Loucy (cell line): ENCODE results near the gene ADD1.

ENCODE experiments used
- H2AFZ ChIP-seq: fragments of 200-600 bp; sonication (generic); 2 replicates; pipeline ENCODE4 v1.6.0; 2016; ENCODE audit warnings: antibody characterized with exemption, mild to moderate bottlenecking, low read length, moderate library complexity
- H3F3A ChIP-seq: fragments of 200-600 bp; 2 replicates; pipeline ENCODE4 v1.6.0; 2016; ENCODE audit warnings: antibody characterized with exemption, low read depth, mild to moderate bottlenecking
- H3K27me3 ChIP-seq: fragments of 200-600 bp; sonication (generic); 2 replicates; pipeline ENCODE4 v1.6.1; 2014; ENCODE audit warnings: low read length, mild to moderate bottlenecking; ENCODE audit not compliant: insufficient read depth, poor library complexity, severe bottlenecking
- H3K36me3 ChIP-seq: fragments of 200-600 bp; sonication (generic); 2 replicates; pipeline ENCODE4 v1.6.1; 2016; ENCODE audit warnings: low read length; ENCODE audit not compliant: insufficient read depth
- H3K4me1 ChIP-seq: fragments of 200-600 bp; sonication (generic); 2 replicates; pipeline ENCODE4 v1.5.1; 2014; ENCODE audit warnings: low read length, mild to moderate bottlenecking; ENCODE audit not compliant: insufficient read depth, poor library complexity, severe bottlenecking
- H3K4me2 ChIP-seq: fragments of 200-600 bp; sonication (generic); 2 replicates; pipeline ENCODE4 v1.6.0; 2014; ENCODE audit warnings: antibody characterized with exemption, low read length, low read depth, mild to moderate bottlenecking; ENCODE audit not compliant: poor library complexity, severe bottlenecking
- H3K4me3 ChIP-seq: fragments of 200-600 bp; sonication (generic); 2 replicates; pipeline ENCODE4 v1.5.1; 2014; ENCODE audit warnings: low read length, mild to moderate bottlenecking, mixed read lengths; ENCODE audit not compliant: poor library complexity, severe bottlenecking
- H3K79me2 ChIP-seq: fragments of 200-600 bp; sonication (generic); 2 replicates; pipeline ENCODE4 v1.6.1; 2014; ENCODE audit warnings: low read length; ENCODE audit not compliant: insufficient read depth
- H3K9ac ChIP-seq: fragments of 200-600 bp; sonication (generic); 2 replicates; pipeline ENCODE4 v1.6.0; 2014; ENCODE audit warnings: mild to moderate bottlenecking, low read depth, low read length, moderate library complexity; ENCODE audit not compliant: poor library complexity, severe bottlenecking
- H3K9me2 ChIP-seq: fragments of 200-600 bp; sonication (generic); replicated peaks from 2 replicates; pipeline ENCODE4 v1.6.1; 2016; ENCODE audit warnings: low read depth, low read length, mixed read lengths
- H3K9me3 ChIP-seq: fragments of 200-600 bp; sonication (generic); 2 replicates; pipeline ENCODE4 v1.6.1; 2014; ENCODE audit warnings: mild to moderate bottlenecking, antibody characterized with exemption, low read length, low read depth; ENCODE audit not compliant: insufficient read depth
- H4K20me1 ChIP-seq: fragments of 200-600 bp; sonication (generic); 2 replicates; pipeline ENCODE4 v1.6.0; 2014; ENCODE audit warnings: antibody characterized with exemption, low read length, mild to moderate bottlenecking; ENCODE audit not compliant: insufficient read depth, poor library complexity, severe bottlenecking
- EZH2phosphoT487 ChIP-seq: fragments of 200-600 bp; IDR thresholded peaks from 2 replicates; pipeline ENCODE4 v1.6.1; 2018; ENCODE audit warnings: antibody characterized with exemption, mild to moderate bottlenecking, moderate library complexity, borderline replicate concordance
- TF ChIP-seq, protein P1 (sequence below): fragments of 200-600 bp; sonication (generic); conservative IDR thresholded peaks from 2 replicates; pipeline ENCODE4 v1.5.1; 2014; ENCODE audit warnings: mild to moderate bottlenecking, antibody characterized with exemption, low read length

The ADD1 gene

DNA sequence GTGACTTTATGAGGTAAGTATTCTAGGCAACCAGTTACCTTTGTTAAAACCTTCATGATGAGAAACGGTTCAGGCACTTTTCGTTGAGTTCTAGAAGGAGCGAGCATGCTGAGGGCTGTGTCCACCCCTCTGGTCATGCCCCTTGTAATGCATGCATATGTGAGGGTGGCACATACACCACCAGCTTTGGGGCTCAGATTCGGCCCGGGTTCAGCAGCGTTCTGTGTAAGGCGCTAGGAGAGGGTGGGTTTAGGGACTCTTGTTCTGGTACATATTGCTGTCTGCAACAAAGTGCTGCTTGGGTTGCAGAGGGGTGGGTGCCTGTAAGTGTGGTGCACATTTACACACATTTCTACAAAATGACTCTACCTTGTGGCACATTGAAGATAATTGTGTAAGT is 65.0 kb downstream of the ADD1 start:
- Histone ChIP-seq H4K20me1 (no peaks in the 10 kb centered on the region), H3K79me2 (no peaks in the 10 kb centered on the region), H3K4me3 (no peak overlapping the region)

DNA sequence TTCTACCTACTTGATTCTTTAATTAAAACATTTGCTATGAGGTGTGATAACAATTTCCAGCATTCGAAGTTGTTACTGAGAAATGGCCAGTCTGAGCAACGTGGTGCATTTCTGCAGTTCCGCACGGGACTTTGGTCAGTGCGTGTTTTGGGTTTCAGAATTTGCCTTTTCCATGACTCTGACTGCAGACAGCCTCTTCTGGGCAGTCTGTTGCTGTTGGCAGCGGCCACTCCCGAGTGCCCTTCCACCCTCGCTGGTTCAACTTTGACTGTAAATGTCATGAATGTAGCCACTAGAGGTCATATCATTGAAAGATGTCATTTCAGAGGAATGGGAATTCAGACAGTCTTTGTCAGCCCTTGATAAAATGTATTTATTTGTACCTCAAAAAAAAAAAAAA is 65.9 kb downstream of the ADD1 start:
- no peak overlapping the region for H3K4me3 ChIP-seq

More for the DNA sequence above, 65.0 kb downstream of the ADD1 start:
- no peaks in the 10 kb centered on the region for H3K9me2 ChIP-seq
- H3K9ac ChIP-seq = no peak overlapping the region
- no peak overlapping the region for H2AFZ ChIP-seq
- H3K36me3 ChIP-seq = peaks cover 61% of the 10 kb centered on the region; the same call in 1 of the 2 replicates
- no peak overlapping the region for H3K4me2 ChIP-seq
- no peaks in the 10 kb centered on the region for H3K27me3 ChIP-seq
- no peaks in the 10 kb centered on the region for H3K4me1 ChIP-seq
- H3F3A ChIP-seq = no peaks in the 10 kb centered on the region
- TF ChIP-seq EZH2phosphoT487 = no peak
- TF ChIP-seq, protein P1, sequence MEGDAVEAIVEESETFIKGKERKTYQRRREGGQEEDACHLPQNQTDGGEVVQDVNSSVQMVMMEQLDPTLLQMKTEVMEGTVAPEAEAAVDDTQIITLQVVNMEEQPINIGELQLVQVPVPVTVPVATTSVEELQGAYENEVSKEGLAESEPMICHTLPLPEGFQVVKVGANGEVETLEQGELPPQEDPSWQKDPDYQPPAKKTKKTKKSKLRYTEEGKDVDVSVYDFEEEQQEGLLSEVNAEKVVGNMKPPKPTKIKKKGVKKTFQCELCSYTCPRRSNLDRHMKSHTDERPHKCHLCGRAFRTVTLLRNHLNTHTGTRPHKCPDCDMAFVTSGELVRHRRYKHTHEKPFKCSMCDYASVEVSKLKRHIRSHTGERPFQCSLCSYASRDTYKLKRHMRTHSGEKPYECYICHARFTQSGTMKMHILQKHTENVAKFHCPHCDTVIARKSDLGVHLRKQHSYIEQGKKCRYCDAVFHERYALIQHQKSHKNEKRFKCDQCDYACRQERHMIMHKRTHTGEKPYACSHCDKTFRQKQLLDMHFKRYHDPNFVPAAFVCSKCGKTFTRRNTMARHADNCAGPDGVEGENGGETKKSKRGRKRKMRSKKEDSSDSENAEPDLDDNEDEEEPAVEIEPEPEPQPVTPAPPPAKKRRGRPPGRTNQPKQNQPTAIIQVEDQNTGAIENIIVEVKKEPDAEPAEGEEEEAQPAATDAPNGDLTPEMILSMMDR = no peak
- H3K9me3 ChIP-seq = no peaks in the 10 kb centered on the region

DNA sequence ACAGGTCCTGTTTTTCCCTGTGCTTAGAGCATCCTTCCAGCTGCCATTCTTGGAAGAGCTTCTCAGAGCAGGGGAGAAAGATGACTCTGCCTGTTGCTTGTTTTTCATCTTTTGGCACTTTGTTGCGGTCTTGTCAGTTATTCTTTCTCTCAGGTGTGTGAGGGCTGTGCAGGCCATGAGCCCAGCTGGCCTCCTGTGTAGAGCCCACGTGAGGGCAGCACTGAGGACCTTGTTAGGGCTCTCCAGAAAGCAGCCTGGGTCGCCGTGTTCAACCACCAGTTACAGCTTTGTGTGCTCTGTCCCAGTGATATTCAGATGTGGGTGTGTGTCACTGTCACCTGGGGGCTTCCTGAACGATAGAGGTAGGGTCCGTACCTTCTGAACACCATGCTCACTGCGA is 66.8 kb downstream of the ADD1 start:
- Histone ChIP-seq H3K36me3 (peaks cover 50% of the 10 kb centered on the region; the same call in 1 of the 2 replicates), H4K20me1 (no peaks in the 10 kb centered on the region)
- TF ChIP-seq, protein P1 = no peak
- TF ChIP-seq EZH2phosphoT487 = no peak

More for the DNA sequence above, 65.9 kb downstream of the ADD1 start:
- no peaks in the 10 kb centered on the region for H3K79me2 ChIP-seq
- H3K9me3 ChIP-seq = no peaks in the 10 kb centered on the region
- H3K4me1 ChIP-seq = peaks cover 7% of the 10 kb centered on the region
- H3K4me2 ChIP-seq = no peak overlapping the region
- no peaks in the 10 kb centered on the region for H4K20me1 ChIP-seq
- H2AFZ ChIP-seq = no peak overlapping the region
- H3F3A ChIP-seq = no peaks in the 10 kb centered on the region
- no peak overlapping the region for H3K9ac ChIP-seq
- H3K36me3 ChIP-seq = peaks cover 52% of the 10 kb centered on the region; the same call in 1 of the 2 replicates
- H3K27me3 ChIP-seq = no peaks in the 10 kb centered on the region
- TF ChIP-seq, protein P1 = no peak
- no peak for TF ChIP-seq EZH2phosphoT487
- H3K9me2 ChIP-seq = no peaks in the 10 kb centered on the region

More for the DNA sequence above, 66.8 kb downstream of the ADD1 start:
- no peaks in the 10 kb centered on the region for H3K9me2 ChIP-seq
- no peak overlapping the region for H3K9ac ChIP-seq
- peaks cover 8% of the 10 kb centered on the region for H3K4me1 ChIP-seq
- no peaks in the 10 kb centered on the region for H3K79me2 ChIP-seq
- H3F3A ChIP-seq = no peaks in the 10 kb centered on the region
- H2AFZ ChIP-seq = no peak overlapping the region
- no peak overlapping the region for H3K4me3 ChIP-seq
- no peak overlapping the region for H3K4me2 ChIP-seq
- H3K9me3 ChIP-seq = no peaks in the 10 kb centered on the region
- no peaks in the 10 kb centered on the region for H3K27me3 ChIP-seq
